BJ (cell line): ENCODE measurements around the gene KRTAP4-4. TPM values are rescaled to one million over a fixed set of nuclear protein-coding genes. Genes with fewer than 3 reads are reported as not detected.

Experiments used
- polyA plus RNA-seq: library from polyadenylated mRNA; depleted of rRNA; stranded (reverse); fragments of >200 nt; gene quantifications from 2 replicates; pipeline ENCODE4 v1.2.3, GENCODE V29; 2011; rRNA removed
- small RNA-seq: library from RNA; depleted of rRNA; stranded (forward); fragments of <200 nt; gene quantifications from one replicate; pipeline ENCODE3, GENCODE V24; 2012; ENCODE audit warnings: low replicate concordance, low read depth; ENCODE audit not compliant: insufficient read length

KRTAP4-4 gene
- polyA plus RNA-seq, 1 experiment = not detected

Small RNA genes lying within 50 kb of the gene (small RNA-seq; reads per million reads assigned to genes)
- not detected for gene KRTAP4-17P

Other genes starting within 250 kb of the KRTAP4-4 start
- gene KRT23, start 223.1 kb downstream of the KRTAP4-4 start, polyA plus RNA-seq = 0.09 and 0.11 TPM in 2 replicates
- gene KRT39, start 193.8 kb downstream of the KRTAP4-4 start, polyA plus RNA-seq = not detected in 2 replicates
- not detected in 2 replicates for gene KRT40, start 176.4 kb downstream of the KRTAP4-4 start, polyA plus RNA-seq
- not detected in 2 replicates for gene KRTAP3-3, start 166.6 kb downstream of the KRTAP4-4 start, polyA plus RNA-seq
- gene KRTAP3-2, start 160.8 kb downstream of the KRTAP4-4 start, polyA plus RNA-seq = not detected in 2 replicates
- 0.16 TPM in 1 of 2 replicates, not detected in the other for gene KRTAP3-1, start 151.6 kb downstream of the KRTAP4-4 start, polyA plus RNA-seq
- 62.3 and 65.1 TPM in 2 replicates for gene KRTAP1-5, start 133.5 kb downstream of the KRTAP4-4 start, polyA plus RNA-seq
- not detected in 2 replicates for gene KRTAP1-4, start 130.6 kb downstream of the KRTAP4-4 start, polyA plus RNA-seq
- gene KRTAP1-3, start 125.9 kb downstream of the KRTAP4-4 start, polyA plus RNA-seq = not detected in 2 replicates
- 0.32 TPM in 1 of 2 replicates, not detected in the other for gene KRTAP1-1, start 119.3 kb downstream of the KRTAP4-4 start, polyA plus RNA-seq
- not detected in 2 replicates for gene KRTAP2-1, start 113.4 kb downstream of the KRTAP4-4 start, polyA plus RNA-seq
- 0.16 TPM in 1 of 2 replicates, not detected in the other for gene KRTAP2-2, start 105.5 kb downstream of the KRTAP4-4 start, polyA plus RNA-seq
- gene KRTAP2-3, start 100.6 kb downstream of the KRTAP4-4 start, polyA plus RNA-seq = 1.3 and 1.4 TPM in 2 replicates
- gene KRTAP2-4, start 94.9 kb downstream of the KRTAP4-4 start, polyA plus RNA-seq = not detected in 2 replicates
- not detected in 2 replicates for gene KRTAP4-7, start 76.6 kb downstream of the KRTAP4-4 start, polyA plus RNA-seq
- not detected in 2 replicates for gene KRTAP4-8, start 62.6 kb downstream of the KRTAP4-4 start, polyA plus RNA-seq
- not detected in 2 replicates for gene KRTAP4-16, start 58.5 kb downstream of the KRTAP4-4 start, polyA plus RNA-seq
- gene KRTAP4-9, start 55.4 kb downstream of the KRTAP4-4 start, polyA plus RNA-seq = not detected in 2 replicates
- not detected in 2 replicates for gene KRTAP4-11, start 42.4 kb downstream of the KRTAP4-4 start, polyA plus RNA-seq
- gene KRTAP4-12, start 36.6 kb downstream of the KRTAP4-4 start, polyA plus RNA-seq = 0.11 TPM in 1 of 2 replicates, not detected in the other
- gene KRTAP4-6, start 20.2 kb downstream of the KRTAP4-4 start, polyA plus RNA-seq = not detected in 2 replicates
- gene KRTAP4-5, start 10.9 kb downstream of the KRTAP4-4 start, polyA plus RNA-seq = not detected in 2 replicates
- gene KRTAP4-3, start 7.5 kb upstream of the KRTAP4-4 start, polyA plus RNA-seq = not detected in 2 replicates
- not detected in 2 replicates for gene KRTAP4-2, start 17.5 kb upstream of the KRTAP4-4 start, polyA plus RNA-seq
- 0.12 TPM in 1 of 2 replicates, not detected in the other for gene KRTAP4-1, start 24.2 kb upstream of the KRTAP4-4 start, polyA plus RNA-seq
- not detected in 2 replicates for gene KRTAP9-1, start 29.1 kb upstream of the KRTAP4-4 start, polyA plus RNA-seq
- not detected in 2 replicates for gene KRTAP9-2, start 65.9 kb upstream of the KRTAP4-4 start, polyA plus RNA-seq
- gene KRTAP9-3, start 71.7 kb upstream of the KRTAP4-4 start, polyA plus RNA-seq = not detected in 2 replicates
- not detected in 2 replicates for gene KRTAP9-8, start 77.3 kb upstream of the KRTAP4-4 start, polyA plus RNA-seq
- gene KRTAP9-4, start 88.9 kb upstream of the KRTAP4-4 start, polyA plus RNA-seq = not detected in 2 replicates
- not detected in 2 replicates for gene KRTAP9-9, start 94.6 kb upstream of the KRTAP4-4 start, polyA plus RNA-seq
- not detected in 2 replicates for gene KRTAP9-6, start 104.6 kb upstream of the KRTAP4-4 start, polyA plus RNA-seq
- gene KRTAP9-7, start 115.0 kb upstream of the KRTAP4-4 start, polyA plus RNA-seq = not detected in 2 replicates
- gene KRTAP29-1, start 142.1 kb upstream of the KRTAP4-4 start, polyA plus RNA-seq = not detected in 2 replicates
- not detected in 2 replicates for gene KRTAP16-1, start 148.6 kb upstream of the KRTAP4-4 start, polyA plus RNA-seq
- gene KRTAP17-1, start 155.0 kb upstream of the KRTAP4-4 start, polyA plus RNA-seq = not detected in 2 replicates
- gene KRT33A, start 190.1 kb upstream of the KRTAP4-4 start, polyA plus RNA-seq = not detected in 2 replicates
- 1.2 and 1.8 TPM in 2 replicates for gene KRT33B, start 209.1 kb upstream of the KRTAP4-4 start, polyA plus RNA-seq
- gene KRT34, start 221.6 kb upstream of the KRTAP4-4 start, polyA plus RNA-seq = 151 and 156 TPM in 2 replicates
- gene KRT31, start 236.9 kb upstream of the KRTAP4-4 start, polyA plus RNA-seq = 0.11 TPM in 1 of 2 replicates, not detected in the other